ENCODE results near the gene IGFN1. TPM values are rescaled to one million over a fixed set of nuclear protein-coding genes. Genes with fewer than 3 reads are reported as not detected.

Gene IGFN1
- total and polyA plus RNA-seq, 8 donors = 0.60 to 3.0 (median 0.95) TPM

DNA sequence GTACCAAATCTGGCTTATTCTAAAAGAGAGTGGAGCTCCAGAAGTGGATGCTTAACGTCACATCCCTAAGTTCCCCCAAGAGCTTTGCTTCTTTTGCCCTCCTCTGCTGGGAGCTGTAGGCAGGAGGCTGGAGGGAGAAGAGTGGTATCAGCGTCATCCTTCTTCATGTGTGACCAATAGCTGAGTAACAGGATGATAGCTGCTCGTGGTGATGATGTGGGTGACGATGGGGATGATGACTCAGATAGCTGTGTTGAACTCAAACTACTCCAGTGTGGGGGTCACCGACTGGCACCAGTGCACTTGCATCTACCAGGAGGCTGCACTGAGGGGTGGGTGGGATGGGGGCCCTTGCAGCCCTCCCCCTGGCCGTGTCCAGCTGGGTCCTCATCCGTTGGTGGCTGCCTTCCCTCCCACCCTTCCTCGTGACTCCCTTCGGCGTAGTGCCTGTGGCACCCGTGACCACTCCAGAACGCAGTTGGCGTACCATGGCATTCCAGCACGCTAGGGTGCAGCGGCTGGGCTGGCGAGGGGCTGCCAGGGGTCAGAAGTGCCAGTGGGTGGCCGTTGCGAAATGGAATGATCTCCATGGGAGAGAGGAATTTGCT lies 1.1 kb downstream of the IGFN1 start:
- Histone ChIP-seq H3K4me3 (no peak overlapping the region), H3K27ac (no peak overlapping the region), H3K9me3 (no peaks in the 10 kb centered on the region), H3K36me3 (no peaks in the 10 kb centered on the region), H3K27me3 (peaks cover 0 to 17% of the 10 kb centered on the region in 2 donors), H3K4me1 (no peaks in the 10 kb centered on the region)
- intact Hi-C loops (cut with DNase I) = no loop called here
- ATAC-seq (peak; percentile 41), DNase-seq (peak in 1 of 4 donors; percentile 71)
- TF ChIP-seq, protein P1, sequence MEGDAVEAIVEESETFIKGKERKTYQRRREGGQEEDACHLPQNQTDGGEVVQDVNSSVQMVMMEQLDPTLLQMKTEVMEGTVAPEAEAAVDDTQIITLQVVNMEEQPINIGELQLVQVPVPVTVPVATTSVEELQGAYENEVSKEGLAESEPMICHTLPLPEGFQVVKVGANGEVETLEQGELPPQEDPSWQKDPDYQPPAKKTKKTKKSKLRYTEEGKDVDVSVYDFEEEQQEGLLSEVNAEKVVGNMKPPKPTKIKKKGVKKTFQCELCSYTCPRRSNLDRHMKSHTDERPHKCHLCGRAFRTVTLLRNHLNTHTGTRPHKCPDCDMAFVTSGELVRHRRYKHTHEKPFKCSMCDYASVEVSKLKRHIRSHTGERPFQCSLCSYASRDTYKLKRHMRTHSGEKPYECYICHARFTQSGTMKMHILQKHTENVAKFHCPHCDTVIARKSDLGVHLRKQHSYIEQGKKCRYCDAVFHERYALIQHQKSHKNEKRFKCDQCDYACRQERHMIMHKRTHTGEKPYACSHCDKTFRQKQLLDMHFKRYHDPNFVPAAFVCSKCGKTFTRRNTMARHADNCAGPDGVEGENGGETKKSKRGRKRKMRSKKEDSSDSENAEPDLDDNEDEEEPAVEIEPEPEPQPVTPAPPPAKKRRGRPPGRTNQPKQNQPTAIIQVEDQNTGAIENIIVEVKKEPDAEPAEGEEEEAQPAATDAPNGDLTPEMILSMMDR (IDR thresholded peaks at IDR 0.05) = no peak

DNA sequence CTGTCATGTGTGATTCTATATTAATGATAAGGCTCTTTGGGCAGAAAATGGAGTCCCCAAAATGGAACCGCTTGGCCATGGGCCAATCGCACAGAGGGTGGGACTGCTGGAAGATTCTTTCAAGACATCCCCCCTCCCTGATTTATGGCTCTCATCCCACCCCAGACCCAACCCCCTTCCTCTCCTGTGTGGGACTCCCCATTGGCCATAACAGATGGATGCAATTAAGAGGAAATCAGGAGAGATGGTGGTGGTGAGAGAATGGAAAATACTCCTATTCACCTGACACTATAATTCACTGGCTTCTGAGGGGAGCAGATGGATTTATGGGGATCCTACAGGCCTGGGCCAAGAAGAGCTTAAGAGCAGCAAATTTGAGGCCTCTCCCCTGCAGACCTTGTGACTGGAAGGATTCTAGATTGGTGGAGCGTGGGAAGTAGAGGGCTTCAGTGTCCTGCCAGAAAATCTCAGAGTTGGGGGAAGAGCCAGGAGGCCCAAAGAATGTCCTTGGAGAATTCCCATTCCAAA lies 1.7 kb downstream of the IGFN1 start:
- Histone ChIP-seq H3K4me3 (no peak overlapping the region), H3K27me3 (peaks cover 0 to 17% of the 10 kb centered on the region in 2 donors), H3K9me3 (no peaks in the 10 kb centered on the region), H3K4me1 (no peaks in the 10 kb centered on the region), H3K27ac (no peak overlapping the region), H3K36me3 (no peaks in the 10 kb centered on the region)
- intact Hi-C loops (cut with DNase I) = no loop called here
- peak; percentile 29 for ATAC-seq
- TF ChIP-seq, protein P1 (IDR thresholded peaks at IDR 0.05) = no peak
- no peak for DNase-seq

DNA sequence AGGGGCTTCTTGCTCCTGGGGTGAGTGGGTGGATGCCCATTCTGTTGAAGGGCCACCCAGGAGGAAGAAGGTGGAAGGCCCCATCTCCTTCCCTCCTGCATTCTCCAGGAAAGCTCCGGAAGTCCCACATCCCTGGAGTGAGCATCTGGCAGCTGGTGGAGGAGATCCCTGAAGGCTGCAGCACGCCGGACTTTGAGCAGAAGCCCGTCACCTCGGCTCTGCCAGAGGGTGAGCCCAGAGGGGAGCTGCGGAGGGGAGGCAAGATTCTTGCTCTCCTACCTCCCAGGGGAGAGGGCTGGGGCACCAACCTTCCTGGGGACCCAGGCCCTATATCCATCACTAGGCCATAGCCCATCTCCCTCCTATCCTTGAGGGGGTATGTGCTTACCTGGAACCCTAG lies 3.4 kb downstream of the IGFN1 start:
- intact Hi-C loops (cut with DNase I) = no loop called here
- H3K36me3 ChIP-seq = no peaks in the 10 kb centered on the region
- DNase-seq (no peak), ATAC-seq (no peak)
- TF ChIP-seq, protein P1 (IDR thresholded peaks at IDR 0.05) = no peak
- no peak overlapping the region for H3K27ac ChIP-seq
- no peaks in the 10 kb centered on the region for H3K4me1 ChIP-seq
- no peaks in the 10 kb centered on the region for H3K9me3 ChIP-seq
- H3K27me3 ChIP-seq = peaks cover 0 to 17% of the 10 kb centered on the region in 2 donors
- H3K4me3 ChIP-seq = no peak overlapping the region

DNA sequence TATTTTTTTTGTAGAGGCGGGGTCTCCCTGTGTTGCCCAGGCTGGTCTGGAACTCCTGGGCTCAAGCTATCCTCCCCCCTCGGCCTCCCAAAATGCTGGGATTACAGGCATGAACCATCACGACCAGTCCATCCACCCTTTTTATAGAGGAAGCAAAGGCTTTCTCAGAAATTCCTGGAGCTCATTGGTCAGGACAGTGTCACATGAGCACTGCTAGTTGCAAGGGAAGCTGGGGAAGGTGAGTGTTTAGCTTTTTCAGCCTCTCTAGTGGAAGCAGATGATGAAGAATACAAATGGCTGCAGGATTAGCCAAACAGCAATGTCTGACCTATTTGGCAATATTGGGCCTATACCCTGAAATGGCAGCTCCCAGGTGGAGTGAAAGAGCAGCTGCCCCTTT lies 8.0 kb downstream of the IGFN1 start:
- Histone ChIP-seq H3K4me3 (no peak overlapping the region), H3K9me3 (no peaks in the 10 kb centered on the region), H3K27ac (no peak overlapping the region), H3K27me3 (no peaks in the 10 kb centered on the region), H3K4me1 (no peaks in the 10 kb centered on the region), H3K36me3 (no peaks in the 10 kb centered on the region)
- ATAC-seq = no peak
- TF ChIP-seq, protein P1 (IDR thresholded peaks at IDR 0.05) = no peak
- no peak for DNase-seq
- intact Hi-C loops (cut with DNase I) = no loop called here

DNA sequence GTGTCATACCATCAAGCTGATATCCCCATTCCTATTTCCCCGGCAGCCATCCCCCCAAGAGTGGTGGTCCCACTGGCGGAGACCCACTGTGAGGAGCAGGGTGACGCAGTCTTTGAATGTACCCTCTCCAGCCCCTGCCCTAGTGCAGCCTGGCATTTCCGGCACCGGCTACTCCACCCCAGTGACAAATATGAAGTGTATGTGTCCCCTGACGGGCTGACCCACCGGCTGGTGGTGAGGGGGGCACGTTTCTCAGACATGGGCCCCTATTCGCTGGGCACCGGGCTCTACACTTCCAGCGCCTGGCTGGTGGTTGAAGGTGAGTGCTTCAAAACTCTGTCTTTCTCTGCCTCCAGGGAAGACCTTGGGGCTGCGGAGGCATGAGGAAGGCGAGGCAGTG lies 14.4 kb downstream of the IGFN1 start:
- ATAC-seq (no peak), DNase-seq (peak in 1 of 4 donors; percentile 60)
- H3K9me3 ChIP-seq = no peaks in the 10 kb centered on the region
- H3K4me3 ChIP-seq = no peak overlapping the region
- H3K27me3 ChIP-seq = no peaks in the 10 kb centered on the region
- TF ChIP-seq, protein P1 (IDR thresholded peaks at IDR 0.05) = no peak
- intact Hi-C loops (cut with DNase I) = no loop called here
- no peaks in the 10 kb centered on the region for H3K4me1 ChIP-seq
- H3K27ac ChIP-seq = no peak overlapping the region
- no peaks in the 10 kb centered on the region for H3K36me3 ChIP-seq

Measured in left lung (tissue), 10 donors.